ENCODE data around the gene NDUFA1. TPM values are rescaled to one million over a fixed set of nuclear protein-coding genes. Genes with fewer than 3 reads are reported as not detected.
"Not testable (repeated sequence)": the region's sequence is repeated elsewhere in the genome, so short reads cannot be mapped to it uniquely, and the experiment has no call there.

The NDUFA1 gene
- 71.7 and 83.4 TPM in 2 replicates for total RNA-seq (2014; rRNA removed; shearing (Covaris generic))

DNA sequence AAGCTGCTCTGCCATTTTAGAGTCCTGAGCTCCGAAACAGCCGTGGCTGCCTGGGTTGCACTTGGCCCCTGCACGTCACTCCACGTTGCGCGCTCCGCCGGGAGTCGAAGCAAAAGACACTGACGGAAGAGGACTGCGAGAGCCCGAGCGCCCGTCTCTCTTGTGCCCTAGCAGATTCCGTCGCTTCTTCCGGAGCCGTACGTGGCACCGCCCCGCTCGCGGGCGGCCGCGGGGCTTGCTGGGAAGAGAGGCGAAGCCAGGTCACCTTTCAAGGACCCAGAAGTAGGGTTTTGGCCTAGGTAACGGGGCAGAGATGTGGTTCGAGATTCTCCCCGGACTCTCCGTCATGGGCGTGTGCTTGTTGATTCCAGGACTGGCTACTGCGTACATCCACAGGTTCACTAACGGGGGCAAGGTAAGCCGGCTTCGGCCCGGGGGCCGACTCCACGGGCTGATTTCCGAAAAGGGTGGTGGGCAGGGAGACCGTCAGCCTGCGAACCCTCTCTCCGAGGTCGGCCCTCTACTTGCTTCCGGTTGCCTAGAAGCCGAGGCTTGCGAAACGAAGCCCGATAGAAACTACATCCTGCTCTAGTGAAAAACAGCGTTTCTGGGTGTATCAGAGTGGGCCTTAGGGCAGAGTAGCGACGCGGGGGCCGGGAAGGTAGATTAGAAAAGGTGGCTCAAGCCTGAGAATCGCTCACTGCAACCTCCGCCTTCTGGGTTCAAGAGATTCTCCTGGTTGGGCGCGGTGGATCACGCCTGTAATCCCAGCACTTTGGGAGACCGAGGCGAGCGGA lies at the start of gene NDUFA1, which contains the start of gene RNF113A:
TSS of gene NDUFA1 (plus strand) at position 234 of the 797 bp plus-strand sequence. CDS start at position 314, 80 bp downstream.
TSS of gene RNF113A (minus strand) at position 135 of the 797 bp plus-strand sequence. CDS start at position 15, 120 bp downstream.
- DNase-seq (ENCODE audit: low read depth): peak; percentile 82

DNA sequence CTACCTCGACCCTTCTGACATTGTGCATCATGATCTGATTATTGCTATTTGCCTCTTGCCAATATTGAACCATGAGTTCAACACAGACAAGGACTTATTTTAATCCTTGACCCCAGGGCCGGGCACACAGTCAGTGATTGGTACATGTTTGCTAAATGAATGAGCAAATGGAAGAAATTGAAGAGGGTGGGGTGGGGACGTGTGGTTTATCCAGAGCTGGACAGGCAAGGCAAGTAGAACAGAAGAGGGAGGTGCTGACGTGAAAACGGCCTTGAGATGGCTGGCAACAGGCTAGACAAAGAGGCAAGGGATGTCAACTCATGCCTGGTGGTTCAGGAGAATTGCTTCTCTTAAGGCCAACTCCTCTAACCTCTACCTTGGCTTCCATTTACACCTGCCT lies 47.4 kb upstream of the NDUFA1 start:
- DNase-seq (ENCODE audit: low read depth): not testable (repeated sequence)

DNA sequence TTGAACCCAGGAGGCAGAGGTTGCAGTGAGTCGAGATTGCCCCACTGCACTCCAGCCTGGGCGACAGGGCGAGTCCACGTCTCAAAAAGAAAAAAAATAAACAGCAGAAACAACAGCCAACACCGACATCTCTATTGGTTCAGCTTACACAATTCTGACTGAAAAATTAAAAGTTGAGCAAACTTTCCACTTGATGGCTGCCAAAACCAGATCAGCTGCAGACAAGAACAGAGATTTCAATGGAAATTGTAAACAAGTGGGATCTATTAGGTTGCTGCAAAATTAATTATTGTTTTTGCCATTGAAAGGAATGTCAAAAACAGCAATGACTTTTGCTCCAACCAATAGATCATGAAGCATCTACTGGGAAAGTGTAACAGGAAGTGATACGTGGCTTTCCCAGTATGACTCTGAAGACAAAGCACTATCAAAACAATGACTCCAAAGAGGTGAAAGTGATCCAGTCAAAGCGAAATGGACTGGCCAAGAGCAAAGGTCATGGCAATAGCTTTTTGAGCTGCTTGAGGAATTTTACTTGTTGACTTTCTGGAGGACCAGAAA lies 45.2 kb upstream of the NDUFA1 start:
- peak; percentile 8 for DNase-seq (ENCODE audit: low read depth)

DNA sequence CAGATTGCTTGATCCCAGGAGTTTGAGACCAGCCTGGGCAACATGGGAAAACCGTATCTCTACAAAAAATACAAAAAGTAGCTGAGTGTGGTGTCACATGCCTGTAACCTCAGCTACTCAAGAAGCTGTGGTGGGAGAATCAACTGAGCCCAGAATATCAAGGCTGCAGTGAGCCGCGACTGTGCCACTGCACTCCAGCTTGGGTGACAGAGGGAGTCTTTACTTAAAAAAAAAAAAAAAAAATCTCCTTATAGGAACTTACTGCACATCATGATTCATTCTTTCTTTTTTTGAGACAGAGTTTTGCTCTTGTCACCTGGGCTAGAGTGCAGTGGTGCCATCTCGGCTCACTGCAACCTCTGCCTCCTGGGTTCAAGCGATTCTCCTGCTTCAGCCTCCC lies 43.2 kb upstream of the NDUFA1 start:
- DNase-seq (ENCODE audit: low read depth): no peak

DNA sequence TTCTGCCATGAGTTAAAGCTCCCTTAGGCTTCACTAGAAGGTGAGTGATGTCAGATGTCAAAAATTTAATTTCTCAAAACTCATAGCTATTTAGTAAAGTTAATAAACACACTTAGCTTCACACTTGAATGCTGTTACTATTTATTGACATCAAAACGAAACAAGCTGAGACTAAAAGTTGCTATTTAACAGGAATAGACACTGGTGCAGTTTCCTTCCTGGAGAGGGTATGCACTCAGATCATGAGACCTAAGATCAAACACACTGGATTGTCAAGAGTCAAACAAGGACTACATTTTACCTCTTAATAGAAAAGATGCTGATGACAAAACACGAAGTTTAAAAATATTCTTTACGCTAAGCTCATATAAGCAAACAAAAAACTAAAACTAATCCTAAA lies 37.7 kb upstream of the NDUFA1 start:
- no peak for DNase-seq (ENCODE audit: low read depth)

DNA sequence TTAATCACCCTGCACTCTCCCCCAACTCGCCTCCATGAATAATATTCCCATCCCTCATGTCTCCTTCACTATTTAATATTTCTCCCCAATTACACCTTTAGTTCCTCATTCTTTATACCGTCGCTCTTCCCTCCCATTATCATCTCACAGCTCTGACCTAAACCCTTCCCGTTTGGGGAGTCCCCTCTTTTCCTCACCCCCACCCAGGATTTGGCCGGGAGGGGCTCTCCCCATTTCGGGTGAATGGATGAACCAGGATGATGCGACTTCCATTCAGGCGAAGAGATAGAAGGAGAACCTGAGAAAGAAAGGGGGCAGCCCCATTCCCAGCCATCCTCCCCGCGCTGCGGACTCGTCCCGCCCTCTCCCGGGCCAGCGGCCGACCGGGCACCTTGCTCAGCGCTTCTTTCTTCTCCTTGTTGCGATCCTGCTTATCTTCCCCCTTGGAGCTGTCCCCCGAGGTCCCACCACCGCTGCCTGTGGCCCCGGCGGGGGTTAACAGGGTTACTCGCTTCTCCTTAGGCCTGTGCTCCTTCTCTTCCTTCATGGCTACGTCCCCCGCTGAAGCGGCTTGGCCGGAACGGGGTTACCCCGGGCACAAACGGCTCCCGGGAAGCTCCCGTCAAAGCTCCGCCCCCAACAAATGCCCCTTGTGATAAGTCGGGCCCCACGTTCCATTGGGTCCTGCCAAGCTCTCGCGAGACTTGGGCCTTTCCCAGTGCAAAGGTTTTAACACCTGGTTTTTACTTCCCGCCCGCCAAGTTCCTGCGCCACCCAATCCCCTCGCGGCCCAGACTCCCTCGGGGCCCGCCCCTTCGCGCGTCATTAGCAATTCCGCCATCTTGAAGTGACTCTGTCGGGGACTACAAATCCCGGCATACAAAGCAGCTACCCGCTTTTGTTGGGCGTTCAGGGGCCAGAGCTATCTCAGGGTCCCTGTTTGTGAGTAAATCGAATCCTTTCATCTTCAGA lies 19.0 kb upstream of the NDUFA1 start, which contains the start of gene UPF3B:
TSS of gene UPF3B (minus strand) at position 582 of the 972 bp plus-strand sequence. CDS start at position 547, 35 bp downstream.
- DNase-seq (ENCODE audit: low read depth): peak; percentile 97

DNA sequence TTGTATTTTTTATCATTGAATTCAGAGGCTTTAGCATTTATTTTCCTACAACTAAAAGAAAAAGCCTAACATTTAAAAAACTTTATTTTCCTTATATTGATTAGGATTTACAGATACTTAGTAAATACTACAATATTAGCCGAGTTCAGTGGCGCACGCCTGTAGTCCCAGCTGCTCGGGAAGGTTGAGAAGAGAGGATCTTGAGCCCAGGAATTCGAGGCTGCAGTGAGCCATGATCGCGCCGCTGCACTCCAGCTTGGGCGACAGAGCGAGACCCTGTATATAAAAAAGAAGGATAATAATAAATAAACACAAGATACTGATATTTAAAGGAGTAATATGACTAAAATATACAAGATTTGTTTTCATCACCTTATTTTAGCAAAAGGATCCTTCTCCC lies 18.2 kb upstream of the NDUFA1 start:
- DNase-seq (ENCODE audit: low read depth): no peak

DNA sequence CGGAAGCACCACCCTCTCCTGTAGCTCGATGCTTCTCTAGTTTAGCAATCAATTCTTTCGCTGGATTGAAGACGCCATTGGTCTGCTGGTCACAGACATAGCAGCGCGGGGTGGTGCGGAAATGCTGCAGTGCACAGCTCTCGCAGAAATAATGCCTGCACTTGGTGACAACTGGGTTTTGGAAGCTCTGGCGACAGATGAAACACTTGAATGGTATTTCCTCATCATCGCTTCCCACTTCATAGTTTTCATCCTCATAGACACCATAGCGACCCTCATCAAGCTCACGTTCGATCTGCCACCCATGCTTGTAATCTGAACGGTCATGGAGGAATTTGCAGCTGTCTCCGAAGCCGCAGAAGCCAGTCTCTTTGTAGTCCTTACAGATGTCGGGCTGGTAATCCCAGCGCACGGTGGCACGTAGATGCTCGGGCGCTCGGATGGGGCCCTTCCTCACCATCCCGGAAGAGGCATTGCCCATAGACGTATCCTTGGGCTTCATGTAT lies 953 bp upstream of the NDUFA1 start:
- peak; percentile 9 for DNase-seq (ENCODE audit: low read depth)

DNA sequence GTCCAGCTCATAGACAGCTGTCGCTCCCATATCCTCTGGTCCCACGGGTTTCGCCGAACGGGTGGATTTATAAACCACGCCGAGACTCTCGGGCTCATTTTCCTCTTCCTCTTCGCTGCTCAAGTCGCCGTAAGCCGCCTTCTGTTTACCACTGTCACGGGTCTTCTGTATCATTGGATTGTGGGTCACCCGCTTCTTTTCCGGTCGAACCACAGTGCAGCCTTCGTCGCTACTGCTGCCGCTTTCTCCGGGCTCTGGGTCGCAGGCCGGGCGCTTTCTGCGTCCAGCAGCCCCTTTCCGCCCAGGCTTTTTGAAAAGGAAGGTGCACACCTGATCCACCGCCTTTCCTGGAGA lies 410 bp upstream of the NDUFA1 start:
- no peak for DNase-seq (ENCODE audit: low read depth)

DNA sequence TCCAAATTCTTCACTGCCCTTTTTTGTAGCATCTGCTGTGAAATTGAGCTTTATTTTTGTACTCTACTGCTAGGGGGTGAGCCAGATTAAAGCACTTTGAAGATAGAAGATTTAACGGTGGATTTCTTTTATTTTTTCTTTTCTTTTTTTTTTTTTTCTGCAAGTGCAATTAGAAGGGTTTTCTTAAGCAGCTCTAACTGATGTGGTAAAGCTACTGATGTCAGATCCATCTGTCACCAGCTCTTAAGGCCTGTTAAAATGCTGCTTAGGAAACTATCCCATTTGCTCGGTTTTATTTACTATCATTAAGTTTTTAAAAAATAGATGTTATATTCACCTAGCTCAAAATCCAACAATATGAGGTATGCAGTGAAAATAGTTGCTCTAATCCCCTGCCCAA lies 7.1 kb downstream of the NDUFA1 start:
- no peak for DNase-seq (ENCODE audit: low read depth)

DNA sequence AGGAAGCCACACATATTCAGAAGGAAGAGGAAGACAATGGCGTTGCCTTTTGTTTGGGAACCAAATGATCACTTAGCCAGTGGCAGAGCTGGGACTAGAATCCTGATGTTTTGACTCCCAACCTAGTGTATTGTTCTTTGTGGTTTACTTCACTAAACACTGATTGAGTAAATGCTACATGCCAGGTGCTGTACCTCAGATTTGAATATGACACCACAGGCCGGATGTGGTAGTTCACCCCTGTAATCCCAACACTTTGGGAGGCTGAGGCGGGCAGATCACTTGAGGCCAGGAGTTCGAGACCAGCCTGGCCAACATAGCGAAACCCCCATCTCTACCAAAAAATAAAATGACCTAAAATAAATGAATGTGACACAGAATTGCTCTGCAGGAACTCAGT lies 8.4 kb downstream of the NDUFA1 start:
- no peak for DNase-seq (ENCODE audit: low read depth)

DNA sequence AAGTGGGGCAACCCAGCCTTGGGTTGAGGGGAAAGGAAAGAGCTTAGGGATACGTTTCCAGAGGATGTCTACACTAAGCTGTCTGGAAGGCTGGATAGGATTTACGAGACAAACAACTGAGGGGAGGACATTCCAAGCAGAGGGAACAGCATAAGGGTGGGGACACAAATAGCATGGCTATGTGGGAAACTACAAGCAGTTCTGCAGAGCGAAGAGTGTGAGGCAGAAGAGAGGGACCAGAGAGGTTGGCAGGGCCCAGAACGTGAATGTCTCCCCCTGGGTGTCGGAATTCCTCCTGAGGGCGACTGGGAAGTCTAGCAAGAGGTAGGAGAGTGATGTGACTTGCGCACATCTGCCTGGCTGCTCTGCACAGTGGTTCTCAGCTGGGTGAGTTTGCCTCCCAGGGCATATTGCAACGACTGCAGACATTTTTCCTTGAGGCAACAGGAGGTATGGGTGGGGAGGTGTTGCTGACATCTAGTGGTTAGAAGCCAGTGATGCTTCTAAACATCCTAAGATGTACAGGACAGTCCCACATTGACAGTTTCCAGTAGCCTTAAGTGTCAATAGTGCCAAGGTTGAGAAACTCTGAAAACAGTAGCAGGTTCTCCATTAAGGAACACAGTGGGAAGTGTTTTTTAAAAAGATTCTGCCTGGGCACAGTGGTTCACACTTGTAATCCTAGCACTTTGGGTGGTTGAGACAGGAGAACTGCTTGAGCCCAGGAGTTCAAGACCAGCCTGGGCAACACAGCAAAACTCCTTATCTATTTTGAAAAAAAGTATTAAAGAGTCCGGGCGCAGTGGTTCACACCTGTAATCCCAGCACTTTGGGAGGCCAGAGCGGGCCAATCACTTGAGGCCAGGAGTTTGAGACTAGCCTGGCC lies 9.2 kb downstream of the NDUFA1 start:
- DNase-seq (ENCODE audit: low read depth): peak; percentile 30

DNA sequence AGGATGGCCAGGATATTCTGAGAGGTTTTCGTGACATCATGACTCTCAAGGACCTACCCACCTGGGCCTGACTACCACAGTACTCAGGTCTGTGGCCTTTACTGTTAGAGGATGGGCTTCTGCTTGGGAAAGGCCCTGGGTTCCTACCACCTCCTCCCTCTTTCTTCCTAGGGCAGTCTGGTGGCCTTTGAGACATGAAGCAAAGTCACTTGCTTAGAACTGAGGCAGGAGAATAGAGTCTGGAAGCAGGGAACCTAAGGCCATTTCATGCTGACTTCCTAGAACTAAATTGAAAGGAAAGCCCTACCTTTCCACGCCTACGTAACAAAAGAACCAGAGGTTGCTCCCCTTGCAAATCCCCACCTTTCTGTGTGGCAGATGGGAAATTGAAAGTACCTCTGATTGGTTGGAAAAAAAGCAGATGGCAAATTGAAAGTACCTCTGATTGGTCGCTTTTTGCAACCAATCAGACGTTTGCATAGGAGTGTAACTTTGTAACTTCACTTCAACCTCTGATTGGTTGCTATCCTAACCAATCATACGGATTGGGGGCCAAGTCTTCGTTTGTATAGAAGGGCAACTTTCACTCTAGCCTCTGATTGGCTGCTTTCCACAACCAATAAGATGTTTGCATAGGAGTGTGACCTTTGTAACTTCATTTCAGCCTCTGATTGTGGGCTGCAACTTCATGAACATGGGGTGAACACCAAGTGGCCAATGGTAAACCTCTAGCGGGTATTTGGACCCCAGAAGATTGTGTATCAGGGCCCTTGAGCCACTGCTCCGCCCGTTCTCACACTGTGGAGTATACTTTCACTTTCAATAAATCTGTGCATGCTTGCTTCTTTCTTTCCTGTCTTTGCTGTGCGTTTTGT lies 14.2 kb downstream of the NDUFA1 start:
- DNase-seq (ENCODE audit: low read depth): peak; percentile 41

DNA sequence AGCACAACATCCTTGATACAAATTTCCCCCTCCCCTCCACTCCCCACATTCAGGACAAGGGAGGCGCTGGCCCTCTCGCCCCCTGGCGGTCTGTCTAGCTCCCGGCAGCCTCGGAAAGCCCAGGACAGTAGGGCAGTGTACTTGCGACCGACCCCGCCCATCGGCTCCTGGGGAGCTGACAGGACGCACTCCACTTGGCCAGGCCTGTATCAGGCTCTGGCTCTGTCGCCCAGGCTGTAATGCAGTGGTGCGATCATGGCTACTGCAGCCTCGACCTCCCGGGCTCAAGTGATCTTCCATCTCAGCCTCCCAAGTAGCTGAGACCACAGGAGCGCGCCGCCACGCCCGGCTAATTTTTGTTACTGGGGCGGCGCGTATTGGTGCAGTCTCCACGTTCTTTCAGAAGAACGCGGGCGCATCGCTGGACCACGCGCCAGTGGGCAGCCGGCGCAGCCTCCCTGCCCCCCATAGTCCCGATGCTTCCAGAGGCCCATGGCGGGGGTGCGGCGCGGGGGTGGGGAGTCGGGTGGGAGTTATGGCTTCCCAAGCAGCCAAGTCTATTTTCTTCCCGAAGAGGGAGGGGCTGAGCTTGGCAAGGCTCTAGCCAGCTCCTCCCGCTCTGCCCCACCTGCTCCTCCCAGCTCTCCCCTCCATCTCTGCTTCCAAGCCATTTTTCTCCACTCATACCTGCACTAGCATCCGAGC lies 16.2 kb downstream of the NDUFA1 start:
- peak; percentile 73 for DNase-seq (ENCODE audit: low read depth)

DNA sequence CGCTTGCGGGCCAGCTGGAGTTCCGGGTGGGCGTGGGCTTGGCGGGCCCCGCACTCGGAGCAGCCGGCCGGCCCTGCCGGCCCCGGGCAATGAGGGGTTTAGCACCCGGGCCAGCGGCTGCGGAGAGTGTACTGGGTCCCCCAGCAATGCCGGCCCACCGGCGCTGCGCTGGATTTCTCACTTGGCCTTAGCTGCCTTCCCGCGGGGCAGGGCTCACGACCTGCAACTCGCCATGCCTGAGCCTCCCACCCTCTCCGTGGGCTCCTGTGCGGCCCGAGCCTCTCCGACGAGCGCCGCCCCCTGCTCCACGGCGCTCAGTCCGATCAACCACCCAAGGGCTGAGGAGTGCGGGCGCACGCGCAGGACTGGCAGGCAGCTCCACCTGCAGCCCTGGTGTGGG lies 19.0 kb downstream of the NDUFA1 start:
- DNase-seq (ENCODE audit: low read depth): not testable (repeated sequence)

DNA sequence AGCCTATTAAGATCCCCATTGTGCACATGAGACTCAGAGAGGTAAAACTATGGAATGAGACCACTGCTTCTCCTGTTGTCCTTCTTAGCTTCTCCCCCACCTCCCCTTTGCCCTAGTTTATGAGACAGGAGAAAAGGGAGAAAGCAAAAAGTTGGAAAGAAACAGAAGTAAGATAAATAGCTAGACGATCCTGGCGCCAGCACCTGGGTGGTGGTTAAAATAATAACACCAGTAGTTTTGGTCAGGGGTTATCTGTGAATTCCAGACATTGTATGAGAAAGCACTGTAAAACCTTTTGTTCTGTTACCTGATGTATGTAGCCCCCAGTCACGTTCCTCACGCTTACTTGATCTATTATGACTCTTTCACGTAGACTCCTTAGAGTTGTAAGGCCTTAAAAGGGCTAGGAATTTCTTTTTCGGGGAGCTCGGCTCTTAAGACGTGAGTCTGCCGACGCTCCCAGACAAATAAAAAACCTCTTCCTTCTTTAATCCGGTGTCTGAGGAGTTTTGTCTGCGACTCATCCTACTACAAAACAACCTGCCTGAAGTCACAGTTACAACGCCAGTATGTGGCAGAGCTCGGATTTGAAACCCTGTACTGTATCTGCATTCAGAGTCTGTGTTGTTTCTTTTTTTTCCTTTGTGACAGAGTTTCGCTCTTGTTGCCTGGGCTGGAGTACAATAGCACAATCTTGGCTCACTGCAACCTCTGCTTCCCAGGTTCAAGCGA lies 20.5 kb downstream of the NDUFA1 start:
- DNase-seq (ENCODE audit: low read depth): not testable (repeated sequence)

DNA sequence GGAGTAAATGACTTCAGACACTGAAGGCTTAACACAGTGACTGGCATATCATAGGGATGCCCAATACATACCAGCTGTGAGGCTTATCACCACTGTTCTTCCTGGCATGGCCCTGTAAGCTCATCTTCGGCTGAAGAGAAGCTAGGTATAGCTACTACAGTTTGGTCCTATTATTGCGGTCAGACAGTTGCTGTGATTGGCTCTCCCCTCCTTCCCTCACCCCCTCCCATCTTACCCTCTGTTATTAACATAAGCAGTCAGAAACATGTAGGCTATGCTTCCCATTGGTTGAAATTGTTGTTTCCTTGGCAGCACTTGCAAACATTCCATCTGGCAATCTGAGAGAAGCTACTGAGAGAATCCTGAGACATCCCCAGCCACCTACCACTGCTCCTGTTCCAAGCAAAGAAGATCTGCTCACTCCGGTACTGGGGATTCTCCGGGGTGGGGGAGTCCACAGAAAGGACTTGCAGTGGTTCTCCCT lies 24.3 kb downstream of the NDUFA1 start, which contains the start of gene AKAP14:
TSS of gene AKAP14 (plus strand) at position 51 of the 484 bp plus-strand sequence. CDS start 7,331 bp downstream, outside the sequence.
- no peak for DNase-seq (ENCODE audit: low read depth)

DNA sequence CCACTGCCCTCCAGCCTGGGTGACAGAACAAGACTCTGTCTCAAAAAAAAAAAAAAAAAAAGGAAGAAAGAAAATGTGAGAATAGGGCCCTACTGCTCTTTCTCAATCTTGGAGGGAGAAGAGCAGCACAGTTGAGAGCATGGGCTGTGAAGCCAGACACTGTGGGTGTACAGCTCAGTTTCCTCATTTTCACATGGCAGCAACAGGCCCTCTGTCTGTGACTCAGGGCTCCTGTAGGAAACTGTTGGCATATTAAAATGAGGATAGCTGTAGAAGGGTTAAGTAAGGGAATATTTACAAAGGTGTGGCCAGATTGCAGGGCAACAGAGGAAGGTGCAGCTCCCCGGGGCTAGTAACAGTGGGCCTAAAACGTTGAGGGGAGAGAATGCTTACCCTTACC lies 27.5 kb downstream of the NDUFA1 start:
- DNase-seq (ENCODE audit: low read depth): no peak

Data from Daoy (cell line).